SH-SY5Y (cell line): Measurements from ENCODE around the gene GOLPH3L.

Source experiments
- GATA2 ChIP-seq: IDR thresholded peaks from 2 replicates; pipeline ENCODE4 v1.6.1; 2011; ENCODE audit warnings: mild to moderate bottlenecking, low read depth, low read length
- GATA3 ChIP-seq: IDR thresholded peaks from 2 replicates; pipeline ENCODE4 v1.6.1; 2011; ENCODE audit warnings: low read depth, mild to moderate bottlenecking, low read length, moderate library complexity

DNA sequence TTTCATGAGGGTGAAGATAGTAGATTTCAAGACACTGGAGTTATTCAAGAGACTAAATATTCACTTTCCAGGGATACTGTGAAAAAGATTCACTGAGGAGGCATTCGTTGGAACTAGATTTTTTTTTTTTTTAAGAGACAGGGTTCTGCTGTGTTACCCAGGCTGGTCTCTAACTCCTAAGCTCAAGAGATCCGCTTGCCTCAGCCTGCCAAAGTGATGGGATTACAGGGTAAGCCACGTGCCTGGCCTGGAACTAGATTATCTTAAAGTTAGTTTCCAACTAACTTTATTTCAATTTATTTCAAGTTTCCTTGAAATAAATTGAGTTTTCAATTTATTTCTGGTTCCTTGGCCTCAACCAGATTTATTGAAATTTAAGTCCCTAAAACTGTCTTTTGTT, 93.2 kb downstream of the GOLPH3L start:
- TF ChIP-seq GATA3: no peak
- no peak for TF ChIP-seq GATA2
